LNCaP clone FGC (cell line): ENCODE measurements around the gene DIP2A.

Experiments
- DNase-seq: peaks from one replicate; pipeline ENCODE4 v3.0.0-alpha.2; 2011; ENCODE audit warnings: low read depth
- H3K4me3 ChIP-seq: 2 replicates; pipeline ENCODE4 v1.5.1; 2011; ENCODE audit warnings: mild to moderate bottlenecking, low read depth, low read length, control low read depth
- TF ChIP-seq, protein P1 (sequence below): IDR thresholded peaks from 2 replicates; pipeline ENCODE4 v1.5.1; 2012; ENCODE audit warnings: mild to moderate bottlenecking; ENCODE audit not compliant: control insufficient read depth, insufficient read depth; ENCODE audit errors: extremely low read depth

Gene DIP2A

DNA sequence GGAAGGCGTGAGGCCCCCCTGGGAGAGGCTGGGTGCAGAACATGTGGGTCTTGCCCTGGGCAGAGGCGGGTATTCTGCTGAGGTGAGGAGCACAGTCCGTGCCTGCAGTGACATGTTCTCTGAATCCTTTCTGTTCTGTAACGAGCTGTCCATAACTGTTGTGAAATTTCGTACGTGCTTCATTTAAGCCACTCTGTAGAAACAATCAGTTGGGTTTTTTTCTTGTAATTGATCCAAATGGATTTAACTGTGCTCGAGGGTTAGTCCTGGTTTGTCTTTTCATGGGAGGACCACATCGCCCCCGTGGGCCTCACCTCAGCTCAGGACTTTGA is 45.4 kb upstream of the DIP2A start:
- no peak for DNase-seq
- H3K4me3 ChIP-seq, result no peak overlapping the region

DNA sequence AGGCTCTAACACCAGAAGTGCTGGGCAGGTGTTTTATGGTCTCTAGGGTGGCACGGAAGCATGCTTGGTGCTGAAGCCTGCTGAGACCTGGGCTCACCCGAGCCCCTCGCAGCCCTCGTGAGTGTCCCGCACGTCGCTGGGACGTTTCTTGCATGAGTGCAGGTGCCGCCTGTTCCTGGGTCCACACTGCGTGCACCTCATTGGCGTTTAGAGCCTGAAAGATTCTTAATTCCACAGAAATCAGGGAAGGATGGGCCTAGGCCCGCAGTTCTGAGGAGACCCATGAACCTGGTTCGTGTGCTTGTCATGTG is 43.8 kb upstream of the DIP2A start:
- no peak for DNase-seq
- H3K4me3 ChIP-seq, result no peak overlapping the region
- TF ChIP-seq, protein P1, sequence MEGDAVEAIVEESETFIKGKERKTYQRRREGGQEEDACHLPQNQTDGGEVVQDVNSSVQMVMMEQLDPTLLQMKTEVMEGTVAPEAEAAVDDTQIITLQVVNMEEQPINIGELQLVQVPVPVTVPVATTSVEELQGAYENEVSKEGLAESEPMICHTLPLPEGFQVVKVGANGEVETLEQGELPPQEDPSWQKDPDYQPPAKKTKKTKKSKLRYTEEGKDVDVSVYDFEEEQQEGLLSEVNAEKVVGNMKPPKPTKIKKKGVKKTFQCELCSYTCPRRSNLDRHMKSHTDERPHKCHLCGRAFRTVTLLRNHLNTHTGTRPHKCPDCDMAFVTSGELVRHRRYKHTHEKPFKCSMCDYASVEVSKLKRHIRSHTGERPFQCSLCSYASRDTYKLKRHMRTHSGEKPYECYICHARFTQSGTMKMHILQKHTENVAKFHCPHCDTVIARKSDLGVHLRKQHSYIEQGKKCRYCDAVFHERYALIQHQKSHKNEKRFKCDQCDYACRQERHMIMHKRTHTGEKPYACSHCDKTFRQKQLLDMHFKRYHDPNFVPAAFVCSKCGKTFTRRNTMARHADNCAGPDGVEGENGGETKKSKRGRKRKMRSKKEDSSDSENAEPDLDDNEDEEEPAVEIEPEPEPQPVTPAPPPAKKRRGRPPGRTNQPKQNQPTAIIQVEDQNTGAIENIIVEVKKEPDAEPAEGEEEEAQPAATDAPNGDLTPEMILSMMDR, result no peak

More for the DNA sequence above, 45.4 kb upstream of the DIP2A start:
- TF ChIP-seq, protein P1, result no peak

DNA sequence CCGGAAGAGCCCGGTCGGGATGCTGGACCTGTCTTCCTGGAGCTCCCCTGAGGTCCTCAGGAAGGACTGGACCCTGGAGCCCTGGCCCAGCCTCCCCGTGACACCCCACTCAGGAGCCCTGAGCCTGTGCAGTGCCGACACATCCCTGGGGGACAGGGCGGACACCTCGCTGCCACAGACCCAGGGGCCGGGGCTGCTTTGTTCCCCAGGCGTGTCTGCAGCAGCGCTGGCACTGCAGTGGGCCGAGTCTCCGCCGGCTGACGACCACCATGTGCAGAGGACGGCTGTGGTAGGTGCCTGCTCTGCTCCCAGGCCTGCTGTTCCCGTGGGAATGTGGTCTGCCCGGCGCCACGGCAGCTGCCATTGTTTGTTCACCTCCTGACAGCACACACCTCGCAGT is 42.1 kb upstream of the DIP2A start:
- TF ChIP-seq, protein P1, result no peak
- H3K4me3 ChIP-seq, result no peak overlapping the region
- DNase-seq, result no peak

DNA sequence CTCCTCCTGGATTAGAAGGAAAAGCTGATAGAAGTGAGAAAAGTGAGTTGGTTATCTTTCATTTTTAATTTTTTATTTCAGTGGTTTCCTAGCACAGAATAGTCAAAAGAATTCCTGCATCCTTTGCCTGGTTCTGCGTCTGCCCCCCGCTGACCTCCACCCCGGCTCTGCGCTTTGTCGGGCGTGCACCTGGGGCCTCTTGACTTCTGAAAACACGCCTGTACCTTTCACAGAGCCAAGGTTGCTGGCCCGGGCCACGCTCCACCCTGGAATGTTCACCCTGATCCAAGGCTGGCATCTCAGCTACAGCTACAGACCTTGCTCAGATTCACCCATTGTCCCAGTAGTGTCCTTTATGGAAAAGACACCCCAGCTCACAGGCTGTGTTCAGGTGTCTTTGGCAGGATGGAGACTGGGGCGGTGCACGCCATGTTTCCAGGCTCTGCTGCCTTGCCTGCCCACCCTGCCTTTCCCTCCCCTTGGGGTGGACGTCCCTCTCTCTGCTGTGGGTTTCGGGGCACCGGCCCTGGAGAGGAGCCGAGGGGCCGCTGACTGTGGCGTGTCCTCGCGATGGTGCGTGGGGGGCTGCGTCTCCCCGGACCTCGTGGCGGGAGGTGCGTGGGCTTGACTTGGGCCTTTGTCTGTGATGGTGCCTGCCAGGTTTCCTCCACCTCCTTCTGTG is 40.3 kb upstream of the DIP2A start:
- H3K4me3 ChIP-seq, result no peak overlapping the region
- DNase-seq, result no peak
- TF ChIP-seq, protein P1, result no peak

DNA sequence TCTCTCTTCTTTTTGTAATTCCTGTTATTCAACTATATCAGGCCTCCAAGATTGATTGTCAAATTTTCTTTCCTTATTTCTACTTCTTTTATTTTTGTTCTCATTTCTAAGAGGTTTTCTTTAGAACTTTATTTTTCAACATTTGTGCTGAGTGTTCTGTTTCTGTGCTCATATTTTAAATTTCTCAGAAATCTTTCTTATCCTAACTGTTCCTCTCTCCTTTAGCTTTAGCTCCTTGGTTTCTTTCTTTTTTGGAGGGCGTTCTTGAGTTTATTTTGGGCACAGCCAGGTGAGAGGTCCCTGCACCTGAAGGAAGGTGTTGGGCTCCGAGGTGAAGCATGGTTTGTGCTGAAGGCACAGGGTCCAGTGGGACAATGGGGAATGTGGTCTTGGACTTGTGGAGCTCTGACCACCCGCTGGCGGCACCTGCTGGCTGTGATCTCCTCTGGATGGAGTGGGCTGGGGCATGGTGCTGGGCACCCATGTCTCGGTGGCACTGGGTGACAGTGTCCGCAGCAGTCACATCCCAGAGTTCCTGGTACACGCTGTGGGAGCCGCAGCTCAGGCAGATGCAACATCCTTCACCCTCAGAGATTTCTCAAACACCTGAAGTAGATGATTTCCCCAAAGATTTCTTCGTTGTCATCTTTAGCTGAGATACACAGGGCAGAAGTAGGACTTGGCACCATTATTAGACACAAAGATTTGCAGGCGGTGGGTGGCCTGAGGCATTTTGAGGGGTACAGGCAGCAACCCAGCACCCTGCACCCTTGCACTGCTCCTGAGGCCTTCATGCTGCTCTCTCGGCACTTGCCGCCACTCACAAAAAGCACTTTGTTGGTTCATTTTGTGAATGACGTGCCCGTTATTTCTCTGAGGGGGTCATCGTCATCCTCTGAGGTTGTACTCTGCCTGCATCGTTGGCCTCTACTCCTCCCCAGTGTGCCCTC is 38.2 kb upstream of the DIP2A start:
- no peak overlapping the region for H3K4me3 ChIP-seq
- no peak for DNase-seq
- TF ChIP-seq, protein P1, result no peak

DNA sequence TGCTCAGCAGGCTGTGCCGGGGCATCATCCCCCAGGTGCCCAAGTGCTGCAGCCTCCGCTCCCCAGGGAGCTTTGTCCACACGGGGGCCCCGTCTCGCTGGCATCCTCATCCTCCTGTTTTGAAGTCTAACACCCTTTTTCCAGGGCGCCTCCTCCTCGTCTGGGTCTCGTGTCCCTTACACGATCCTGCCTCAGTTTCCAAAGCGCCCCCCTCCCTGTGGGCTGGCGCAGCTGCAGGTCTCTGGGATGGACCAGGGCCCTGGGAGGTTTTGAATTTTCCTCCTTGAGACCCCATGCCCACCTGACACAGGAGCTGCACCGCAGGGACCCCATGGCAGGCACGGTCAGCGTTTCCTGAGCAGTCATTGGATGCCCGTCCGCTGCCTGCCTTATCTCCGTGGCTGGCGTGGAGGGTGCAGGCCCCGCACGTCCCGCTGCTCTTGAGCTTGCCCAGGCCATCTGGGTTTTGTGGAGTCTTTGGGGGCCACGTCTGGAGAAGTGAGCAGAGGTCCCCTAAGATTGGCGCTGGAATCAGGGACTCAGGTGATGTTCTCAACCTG is 37.4 kb upstream of the DIP2A start:
- TF ChIP-seq, protein P1, result peak; percentile 8; the same call in 1 of the 2 replicates
- no peak for DNase-seq
- no peak overlapping the region for H3K4me3 ChIP-seq
